ENCODE data around the gene PADI4.

Gene PADI4

DNA sequence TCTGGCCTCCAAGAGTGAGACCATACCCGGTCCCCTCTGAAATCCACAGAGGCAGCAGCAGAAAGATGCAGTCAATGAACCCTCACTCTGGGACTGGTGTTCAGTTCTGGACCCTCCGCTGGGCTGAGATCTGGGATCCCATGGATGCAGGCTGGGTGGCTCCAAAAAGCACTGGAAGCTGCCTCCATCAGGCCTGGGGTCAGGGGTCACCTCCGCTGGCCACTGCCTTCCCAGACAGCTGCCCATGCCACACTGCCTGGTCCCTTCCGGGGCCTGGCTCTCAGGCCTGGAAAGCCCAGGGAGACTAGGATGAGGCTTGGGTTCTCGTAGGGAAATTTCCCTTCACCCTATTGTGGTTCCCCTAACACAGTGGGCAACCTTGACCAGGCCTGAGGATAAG, 21.4 kb upstream of the PADI4 start:
- TF ChIP-seq CTCF (IDR thresholded peaks at IDR 0.05): no peak

DNA sequence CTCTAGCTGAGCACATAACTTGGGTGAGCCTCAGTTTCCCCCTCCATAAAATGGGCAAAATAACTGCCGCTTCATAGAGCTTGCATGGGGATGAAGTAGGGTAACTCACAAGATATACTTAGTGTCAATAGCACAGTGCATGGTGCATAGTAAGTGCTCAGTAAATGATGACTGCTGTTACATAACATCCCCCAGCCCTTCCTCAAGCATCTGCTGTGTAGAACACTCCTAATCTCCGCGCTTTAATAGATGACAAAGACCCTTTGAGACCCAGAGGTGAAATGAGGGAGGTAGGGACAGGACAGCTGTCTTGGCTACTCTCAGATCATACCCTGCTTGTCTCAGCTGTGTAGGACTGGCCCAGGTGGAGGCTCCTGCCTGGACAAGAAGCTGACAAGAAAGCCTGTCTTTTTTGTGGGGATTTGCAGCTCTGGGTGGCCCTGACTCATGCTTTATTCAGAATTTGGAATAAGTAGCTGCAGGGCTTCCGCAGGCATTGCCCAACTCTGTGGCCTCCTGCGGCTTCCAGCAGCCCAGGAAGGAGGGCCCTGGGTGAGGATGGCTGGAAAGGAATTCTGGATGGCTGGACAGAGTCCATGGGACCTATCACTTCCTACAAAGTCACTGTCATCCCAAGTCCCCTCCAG, 20.7 kb upstream of the PADI4 start:
- no peak for TF ChIP-seq CTCF (IDR thresholded peaks at IDR 0.05)

DNA sequence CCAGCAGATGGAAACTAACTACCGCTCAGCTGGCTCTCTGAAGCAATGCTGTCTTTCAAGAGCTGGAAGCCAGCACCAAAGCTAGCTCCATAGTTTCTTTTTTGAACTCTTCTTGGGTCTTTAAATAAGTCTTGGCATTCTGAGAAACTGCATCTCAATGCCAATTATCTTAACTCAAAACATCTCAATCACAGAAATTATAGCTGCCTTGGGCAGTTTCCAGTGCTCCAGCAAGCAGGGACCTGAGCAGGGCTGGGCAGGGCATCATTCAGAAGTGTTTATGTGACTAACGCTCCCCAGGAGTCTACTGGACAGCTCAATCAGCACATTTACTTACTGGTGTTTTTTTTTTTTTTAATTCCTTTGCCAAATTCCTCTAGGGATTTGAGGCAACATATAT, 18.3 kb upstream of the PADI4 start:
- no peak for TF ChIP-seq CTCF (IDR thresholded peaks at IDR 0.05)

- no peak for TF ChIP-seq CTCF (IDR thresholded peaks at IDR 0.05)
Measured at GRCh38 chr1:17290553-17290952, 17.4 kb upstream of the PADI4 start.

DNA sequence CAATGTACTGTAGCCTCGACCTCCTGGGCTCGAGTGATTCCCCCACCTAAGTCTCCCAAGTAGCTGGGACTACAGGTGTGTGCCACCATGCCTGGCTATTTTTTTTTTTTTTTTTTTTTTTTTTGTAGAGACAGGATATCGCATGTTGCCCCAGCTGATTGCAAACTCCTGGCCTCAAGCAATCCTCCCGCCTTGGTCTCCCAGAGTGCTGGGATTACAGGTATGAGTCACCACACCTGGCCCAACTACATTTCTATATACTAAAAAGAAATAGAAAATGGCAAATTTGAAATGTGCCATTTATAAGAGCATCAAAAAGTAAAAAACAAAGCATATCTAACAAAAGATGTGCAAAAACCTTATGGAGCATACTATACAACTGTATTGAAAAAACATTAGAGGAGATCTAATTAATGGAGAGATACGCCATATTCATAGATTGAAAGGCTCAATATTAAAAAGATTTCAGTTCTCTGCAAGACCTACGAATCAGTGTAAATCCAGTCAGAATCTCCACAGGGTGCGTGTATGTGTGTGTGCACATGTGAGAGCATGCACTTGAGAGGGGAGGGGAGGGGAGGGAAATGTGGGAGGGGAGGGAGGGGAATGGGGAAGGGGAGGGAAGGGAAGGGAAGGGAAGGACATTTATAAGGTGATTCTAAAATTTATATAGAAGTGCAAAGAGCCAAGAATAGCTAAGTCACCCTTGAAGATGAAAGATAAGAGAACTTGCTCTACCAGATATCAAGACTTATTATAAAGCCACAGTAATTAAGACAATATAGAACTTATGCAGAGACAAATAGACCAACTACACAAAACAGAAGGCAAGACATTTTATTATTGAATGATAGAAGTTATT, 15.5 kb upstream of the PADI4 start:
- TF ChIP-seq CTCF (IDR thresholded peaks at IDR 0.05): no peak

GRCh38 chr1:17293681-17294425, 14.1 kb upstream of the PADI4 start:
- TF ChIP-seq CTCF (IDR thresholded peaks at IDR 0.05): no peak

- no peak for TF ChIP-seq CTCF (IDR thresholded peaks at IDR 0.05)
Measured at GRCh38 chr1:17295292-17295691, 12.7 kb upstream of the PADI4 start.
